ENCODE results near the gene RASGRF2. TPM values are rescaled to one million over a fixed set of nuclear protein-coding genes. Genes with fewer than 3 reads are reported as not detected.

Gene RASGRF2
- total RNA-seq, 4 donors from 2014 or later, result 2.0 to 3.6 (median 2.8) TPM

DNA sequence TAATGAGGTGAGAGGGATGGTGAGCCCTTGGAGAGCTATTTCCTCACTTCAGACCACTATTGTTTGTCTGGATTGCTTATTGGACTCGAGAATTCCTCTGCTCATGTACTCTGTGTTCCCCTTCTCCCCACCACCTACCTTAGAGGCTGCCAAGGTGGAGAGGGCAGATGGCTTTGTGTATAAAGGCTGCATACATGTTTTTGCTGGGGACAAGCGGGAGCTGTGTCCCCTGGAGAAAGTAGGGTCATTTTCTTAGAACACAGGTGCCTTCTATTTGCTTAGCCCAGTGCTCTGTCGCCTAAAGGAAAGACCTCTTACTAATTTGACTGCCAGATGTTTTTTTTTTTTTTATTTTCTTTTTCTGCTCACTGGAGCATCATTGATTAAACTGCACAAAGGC is 29.7 kb downstream of the RASGRF2 start:
- DNase-seq, result no peak
- Histone ChIP-seq H3K4me3 (no peak overlapping the region), H3K4me1 (no peaks in the 10 kb centered on the region), H3K9me3 (no peaks in the 10 kb centered on the region), H3K27ac (no peak overlapping the region), H3K36me3 (no peaks in the 10 kb centered on the region), H3K27me3 (no peaks in the 10 kb centered on the region)
- 81 to 92% methylated on average over 3 of the region's 3 CpGs for WGBS, 2 donors (ENCODE audit: low coverage in 1 of 2)
- in situ Hi-C loops (cut with MboI; ENCODE audit: low pct_ligation_motif_present in 1 of 4, low pct_unique_long_range_greater_than_20kb in 1 of 4, low sequenced_read_pairs in 3 of 4), result no loop called here
- TF ChIP-seq POLR2AphosphoS5 (IDR thresholded peaks at IDR 0.05) (no peak), EP300 (IDR thresholded peaks at IDR 0.05; ENCODE audit: low read depth) (no peak), POLR2A (IDR thresholded peaks at IDR 0.05) (no peak)
- TF ChIP-seq, protein P1, sequence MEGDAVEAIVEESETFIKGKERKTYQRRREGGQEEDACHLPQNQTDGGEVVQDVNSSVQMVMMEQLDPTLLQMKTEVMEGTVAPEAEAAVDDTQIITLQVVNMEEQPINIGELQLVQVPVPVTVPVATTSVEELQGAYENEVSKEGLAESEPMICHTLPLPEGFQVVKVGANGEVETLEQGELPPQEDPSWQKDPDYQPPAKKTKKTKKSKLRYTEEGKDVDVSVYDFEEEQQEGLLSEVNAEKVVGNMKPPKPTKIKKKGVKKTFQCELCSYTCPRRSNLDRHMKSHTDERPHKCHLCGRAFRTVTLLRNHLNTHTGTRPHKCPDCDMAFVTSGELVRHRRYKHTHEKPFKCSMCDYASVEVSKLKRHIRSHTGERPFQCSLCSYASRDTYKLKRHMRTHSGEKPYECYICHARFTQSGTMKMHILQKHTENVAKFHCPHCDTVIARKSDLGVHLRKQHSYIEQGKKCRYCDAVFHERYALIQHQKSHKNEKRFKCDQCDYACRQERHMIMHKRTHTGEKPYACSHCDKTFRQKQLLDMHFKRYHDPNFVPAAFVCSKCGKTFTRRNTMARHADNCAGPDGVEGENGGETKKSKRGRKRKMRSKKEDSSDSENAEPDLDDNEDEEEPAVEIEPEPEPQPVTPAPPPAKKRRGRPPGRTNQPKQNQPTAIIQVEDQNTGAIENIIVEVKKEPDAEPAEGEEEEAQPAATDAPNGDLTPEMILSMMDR (IDR thresholded peaks at IDR 0.05), result no peak
- intact Hi-C loops (cut with DNase I; ENCODE audit: low total_unique reads), result no loop called here

DNA sequence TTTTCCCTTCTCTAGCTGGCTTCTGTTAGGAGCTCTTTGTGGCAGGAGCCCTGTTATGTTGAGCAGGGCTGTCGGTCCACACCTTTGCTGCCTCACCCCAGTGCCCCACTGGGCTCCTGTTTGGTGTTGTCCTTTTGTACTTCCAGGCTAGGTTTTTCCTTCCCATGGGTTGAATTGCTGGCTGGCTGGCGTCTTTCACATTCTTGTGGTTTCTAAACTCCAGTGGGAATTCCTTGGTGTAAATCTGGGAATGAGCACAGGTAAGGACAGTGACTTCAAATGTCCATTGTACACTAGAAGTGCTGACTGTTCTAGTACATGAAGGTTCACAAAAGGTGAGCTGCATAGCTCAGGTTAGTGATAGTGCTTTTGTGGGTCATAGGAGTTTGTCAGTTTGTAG is 30.4 kb downstream of the RASGRF2 start:
- in situ Hi-C loops (cut with MboI; ENCODE audit: low pct_ligation_motif_present in 1 of 4, low pct_unique_long_range_greater_than_20kb in 1 of 4, low sequenced_read_pairs in 3 of 4), result no loop called here
- Histone ChIP-seq H3K4me1 (no peaks in the 10 kb centered on the region), H3K27ac (no peak overlapping the region), H3K27me3 (no peaks in the 10 kb centered on the region), H3K4me3 (no peak overlapping the region), H3K9me3 (no peaks in the 10 kb centered on the region), H3K36me3 (no peaks in the 10 kb centered on the region)
- DNase-seq, result no peak
- 87% methylated on average over 2 of the region's 2 CpGs; no CpG with 5 or more reads in 1 of the 2 donors for WGBS, 2 donors (ENCODE audit: low coverage in 1 of 2)
- intact Hi-C loops (cut with DNase I; ENCODE audit: low total_unique reads), result no loop called here
- TF ChIP-seq, protein P1 (IDR thresholded peaks at IDR 0.05), result no peak
- TF ChIP-seq EP300 (IDR thresholded peaks at IDR 0.05; ENCODE audit: low read depth) (no peak), POLR2AphosphoS5 (IDR thresholded peaks at IDR 0.05) (no peak), POLR2A (IDR thresholded peaks at IDR 0.05) (no peak)

DNA sequence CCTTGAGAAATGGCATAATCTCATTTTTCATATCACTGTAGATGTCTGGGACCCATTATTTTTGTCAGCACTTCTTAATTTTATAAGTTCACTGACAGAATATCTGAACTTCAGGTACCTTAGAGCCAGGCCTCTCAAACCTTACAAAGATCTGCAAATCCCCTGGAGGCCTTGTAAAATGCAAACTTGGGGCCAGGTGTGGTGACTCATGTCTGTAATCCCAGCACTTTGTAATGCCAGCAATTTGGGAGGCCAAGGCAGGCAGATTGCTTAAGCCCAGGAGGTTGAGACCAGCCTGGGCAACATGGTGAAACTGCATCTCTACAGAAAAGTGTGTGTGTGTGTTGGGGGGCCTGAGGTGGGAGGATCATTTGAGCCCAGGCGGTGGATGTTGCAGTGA is 30.8 kb downstream of the RASGRF2 start:
- Histone ChIP-seq H3K27me3 (no peaks in the 10 kb centered on the region), H3K4me3 (no peak overlapping the region), H3K36me3 (no peaks in the 10 kb centered on the region), H3K4me1 (peaks cover 0 to 2% (median 0%) of the 10 kb centered on the region in 4 donors), H3K9me3 (no peaks in the 10 kb centered on the region), H3K27ac (no peak overlapping the region)
- TF ChIP-seq, protein P1 (IDR thresholded peaks at IDR 0.05), result no peak
- no peak for TF ChIP-seq POLR2A (IDR thresholded peaks at IDR 0.05)
- TF ChIP-seq EP300 (IDR thresholded peaks at IDR 0.05; ENCODE audit: low read depth), result no peak
- TF ChIP-seq POLR2AphosphoS5 (IDR thresholded peaks at IDR 0.05), result no peak
- intact Hi-C loops (cut with DNase I; ENCODE audit: low total_unique reads) (no loop called here), in situ Hi-C loops (cut with MboI; ENCODE audit: low pct_ligation_motif_present in 1 of 4, low pct_unique_long_range_greater_than_20kb in 1 of 4, low sequenced_read_pairs in 3 of 4) (no loop called here)
- DNase-seq, result no peak
- 67 to 91% methylated on average over 1 of the region's 1 CpG for WGBS, 2 donors (ENCODE audit: low coverage in 1 of 2)

DNA sequence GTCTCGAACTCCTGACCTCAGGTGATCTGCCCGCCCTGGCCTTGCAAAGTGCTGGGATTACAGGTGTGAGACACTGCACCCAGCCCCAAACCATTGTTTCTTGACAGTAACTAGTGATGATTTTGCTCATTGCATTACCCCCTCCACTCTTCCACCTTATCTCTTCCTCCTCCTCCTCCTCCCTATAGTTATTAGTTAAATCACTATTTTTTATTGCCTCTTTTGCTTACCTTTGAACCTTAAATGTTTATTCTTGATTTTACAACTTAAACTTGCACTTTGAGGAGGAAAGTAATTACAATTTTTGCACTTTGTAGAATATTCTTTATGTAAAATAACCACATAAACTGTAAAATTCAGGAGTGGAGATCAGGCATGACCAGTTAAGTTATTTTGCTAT is 35.7 kb downstream of the RASGRF2 start:
- H3K4me1 ChIP-seq, result peaks cover 0 to 3% (median 0%) of the 10 kb centered on the region in 4 donors
- DNase-seq, result no peak
- 60 to 83% methylated on average over 1 to 2 of the region's 2 CpGs for WGBS, 2 donors (ENCODE audit: low coverage in 1 of 2)
- H3K9me3 ChIP-seq, result no peaks in the 10 kb centered on the region
- H3K36me3 ChIP-seq, result no peaks in the 10 kb centered on the region
- no peaks in the 10 kb centered on the region for H3K27me3 ChIP-seq
- H3K27ac ChIP-seq, result no peak overlapping the region
- no peak overlapping the region for H3K4me3 ChIP-seq
- intact Hi-C loops (cut with DNase I; ENCODE audit: low total_unique reads) (no loop called here), in situ Hi-C loops (cut with MboI; ENCODE audit: low pct_ligation_motif_present in 1 of 4, low pct_unique_long_range_greater_than_20kb in 1 of 4, low sequenced_read_pairs in 3 of 4) (no loop called here)
- TF ChIP-seq POLR2AphosphoS5 (IDR thresholded peaks at IDR 0.05) (no peak), EP300 (IDR thresholded peaks at IDR 0.05; ENCODE audit: low read depth) (no peak), POLR2A (IDR thresholded peaks at IDR 0.05) (no peak)
- TF ChIP-seq, protein P1 (IDR thresholded peaks at IDR 0.05), result no peak

Measured in transverse colon (tissue), 4 donors.